ENCODE data around the gene PAQR7. TPM values are rescaled to one million over a fixed set of nuclear protein-coding genes. Genes with fewer than 3 reads are reported as not detected.

The PAQR7 gene
- total RNA-seq, 2 experiments from 2014 or later = 0.22 to 1.3 TPM

- no TSS peak for BruUV-seq (replicated peaks)
- DNase-seq (ENCODE audit: low spot score) = no peak
- Histone ChIP-seq H3K27ac (ENCODE audit: low read depth, low read length, poor library complexity, severe bottlenecking) (no peak overlapping the region), H3K4me2 (ENCODE audit: low read length) (no peak overlapping the region), H2AFZ (ENCODE audit: low read length) (no peak overlapping the region), H3K4me1 (ENCODE audit: insufficient read depth, low read length, poor library complexity, severe bottlenecking) (peaks cover 24% of the 10 kb centered on the region), H3K4me3 (ENCODE audit: low read depth, low read length, poor library complexity, severe bottlenecking) (no peak overlapping the region), H3K79me2 (ENCODE audit: insufficient read depth, low read depth, low read length) (peaks cover 45% of the 10 kb centered on the region), H3K9me3 (ENCODE audit: low read length) (no peaks in the 10 kb centered on the region), H3K36me3 (ENCODE audit: insufficient read depth, low read length) (peaks cover 94% of the 10 kb centered on the region), H3K9me2 (ENCODE audit: insufficient read depth, low read length) (no peaks in the 10 kb centered on the region), H4K20me1 (ENCODE audit: insufficient read depth, low read length) (peaks cover 29% of the 10 kb centered on the region)
- ChIA-PET POLR2A (interaction anchor here (0.6 to 1.7 kb wide), 3 partner anchors 15 to 99 kb away, joined by 4 to 8 read pairs (median 7); no protein-coding TSS in a partner anchor), CTCF (ENCODE audit: unreplicated experiment) (no interaction called here)
- intact Hi-C loops (cut with micrococcal nuclease; ENCODE audit: unreplicated experiment) = no loop called here
- TF ChIP-seq CTCF (conservative IDR thresholded peaks at IDR 0.05; ENCODE audit: low read length) = no peak
- TF ChIP-seq EZH2phosphoT487 (IDR thresholded peaks at IDR 0.05; ENCODE audit: borderline replicate concordance, low read depth, low read length) = no peak
Observed at GRCh38 chr1:25899792-25900191, 24.3 kb upstream of the PAQR7 start.

- no peak overlapping the region for H3K27ac ChIP-seq (ENCODE audit: low read depth, low read length, poor library complexity, severe bottlenecking)
Observed at GRCh38 chr1:25898223-25899015, 22.9 kb upstream of the PAQR7 start.

More at GRCh38 chr1:25898223-25899015, 22.9 kb upstream of the PAQR7 start:
- Histone ChIP-seq H3K4me1 (ENCODE audit: insufficient read depth, low read length, poor library complexity, severe bottlenecking) (peaks cover 11% of the 10 kb centered on the region), H2AFZ (ENCODE audit: low read length) (no peak overlapping the region), H4K20me1 (ENCODE audit: insufficient read depth, low read length) (peaks cover 16% of the 10 kb centered on the region; the same call in 1 of the 2 replicates), H3K9me2 (ENCODE audit: insufficient read depth, low read length) (no peaks in the 10 kb centered on the region), H3K36me3 (ENCODE audit: insufficient read depth, low read length) (peaks cover 90% of the 10 kb centered on the region), H3K4me2 (ENCODE audit: low read length) (no peak overlapping the region), H3K4me3 (ENCODE audit: low read depth, low read length, poor library complexity, severe bottlenecking) (no peak overlapping the region), H3K79me2 (ENCODE audit: insufficient read depth, low read depth, low read length) (peaks cover 31% of the 10 kb centered on the region), H3K9me3 (ENCODE audit: low read length) (no peaks in the 10 kb centered on the region)
- TF ChIP-seq EZH2phosphoT487 (IDR thresholded peaks at IDR 0.05; ENCODE audit: borderline replicate concordance, low read depth, low read length) (no peak), CTCF (conservative IDR thresholded peaks at IDR 0.05; ENCODE audit: low read length) (no peak)
- no peak for DNase-seq (ENCODE audit: low spot score)
- no TSS peak for BruUV-seq (replicated peaks)
- CTCF ChIA-PET (ENCODE audit: unreplicated experiment) = no interaction called here
- POLR2A ChIA-PET = interaction anchor here (1.1 to 1.4 kb wide), 2 partner anchors 45 to 99 kb away, joined by 3 to 4 read pairs; no protein-coding TSS in a partner anchor
- intact Hi-C loops (cut with micrococcal nuclease; ENCODE audit: unreplicated experiment) = no loop called here

Measured in OCI-LY7 (cell line).